Right kidney (tissue), 1 donor: ENCODE measurements around the gene UCN2.
A peak's percentile ranks its signal among the peaks of the same experiment; 100 is the strongest.
"Not testable (repeated sequence)": the region's sequence is repeated elsewhere in the genome, so short reads cannot be mapped to it uniquely, and the experiment has no call there.

ENCODE experiments used
- DNase-seq: peaks from one replicate; pipeline ENCODE4 v3.0.0-alpha.2; 2016

The UCN2 gene

DNA sequence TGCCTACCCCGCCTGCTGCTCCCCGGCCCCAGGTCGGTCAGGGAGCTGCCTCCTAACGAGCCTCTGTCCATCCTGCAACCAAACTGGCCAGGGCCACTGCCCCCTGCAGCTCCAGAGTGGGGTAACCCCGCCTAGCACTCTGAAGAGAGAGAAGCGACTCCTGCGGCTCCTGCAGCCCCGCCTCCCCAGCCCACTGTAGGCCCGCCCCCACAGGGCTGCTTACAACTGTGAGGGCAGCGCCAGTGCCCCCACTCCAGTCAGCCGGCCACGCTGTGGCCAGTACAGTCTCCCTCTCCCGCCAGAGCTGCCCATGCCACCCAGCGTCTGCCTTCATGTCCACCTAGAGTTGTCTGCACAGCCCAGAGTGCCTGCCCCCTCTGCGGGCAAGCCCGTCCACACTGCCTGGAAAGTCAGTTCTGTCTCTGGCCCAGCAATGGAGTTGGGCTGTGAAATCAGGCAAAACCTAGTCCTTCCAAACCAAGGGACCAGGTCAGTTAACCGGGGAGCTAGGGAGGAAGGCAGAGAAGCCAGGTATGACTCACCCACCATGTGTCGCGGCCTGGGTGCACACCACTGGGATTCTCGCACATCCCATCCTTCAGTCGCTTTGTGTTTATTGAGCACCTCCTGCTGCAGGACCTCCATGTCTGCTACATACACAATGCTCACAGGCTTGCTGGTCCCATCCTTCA is 2.4 kb downstream of the UCN2 start:
- DNase-seq, result peak; percentile 49

DNA sequence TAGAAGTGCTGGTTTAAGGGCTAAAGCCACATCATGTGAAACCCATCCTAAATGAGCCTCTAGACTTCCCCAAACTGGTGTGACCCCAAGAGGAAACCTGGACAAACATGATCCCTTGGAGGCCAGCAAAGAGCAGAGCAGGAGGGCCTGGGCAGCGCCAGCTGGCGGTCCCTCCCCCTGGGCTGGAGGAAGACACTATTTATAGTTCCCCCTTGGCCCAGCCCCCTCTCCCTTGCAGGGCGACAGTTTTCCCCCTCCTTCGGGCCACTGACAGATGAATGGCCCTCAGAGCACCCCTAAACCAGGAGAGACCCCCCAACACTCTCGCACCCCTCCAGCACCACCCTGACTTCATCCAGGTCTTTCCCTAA is 2.9 kb downstream of the UCN2 start:
- no peak for DNase-seq

DNA sequence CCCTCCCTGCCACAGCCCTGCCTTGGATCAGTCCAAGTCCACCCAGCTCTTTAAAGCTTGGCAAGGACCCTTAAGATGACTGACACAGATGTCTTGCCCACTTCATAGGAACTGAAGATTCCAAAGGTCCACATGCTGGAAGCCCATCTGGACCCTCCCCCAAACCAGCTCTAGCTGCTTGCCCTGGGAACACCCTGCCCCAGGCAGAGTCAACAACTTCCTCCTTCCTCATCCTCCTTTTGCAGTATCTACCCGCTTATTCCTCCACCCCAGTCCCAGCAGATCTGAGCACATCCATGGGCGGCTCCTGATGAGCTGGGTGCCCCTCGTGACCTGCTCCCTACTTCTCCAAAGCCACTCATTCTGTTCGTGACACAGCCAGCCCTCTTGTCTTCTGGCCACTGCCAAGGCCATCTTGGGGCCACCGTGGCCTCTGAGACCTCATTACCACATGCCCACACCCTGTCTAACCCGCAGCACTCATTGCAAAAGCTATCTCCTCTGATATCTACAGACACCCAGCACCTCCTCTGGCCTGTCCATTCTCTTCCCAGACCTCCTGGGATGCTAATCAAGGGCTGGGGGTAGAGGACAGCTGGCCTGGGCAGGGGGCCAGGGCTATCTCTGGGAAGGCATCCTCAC is 5.0 kb downstream of the UCN2 start:
- DNase-seq, result no peak

DNA sequence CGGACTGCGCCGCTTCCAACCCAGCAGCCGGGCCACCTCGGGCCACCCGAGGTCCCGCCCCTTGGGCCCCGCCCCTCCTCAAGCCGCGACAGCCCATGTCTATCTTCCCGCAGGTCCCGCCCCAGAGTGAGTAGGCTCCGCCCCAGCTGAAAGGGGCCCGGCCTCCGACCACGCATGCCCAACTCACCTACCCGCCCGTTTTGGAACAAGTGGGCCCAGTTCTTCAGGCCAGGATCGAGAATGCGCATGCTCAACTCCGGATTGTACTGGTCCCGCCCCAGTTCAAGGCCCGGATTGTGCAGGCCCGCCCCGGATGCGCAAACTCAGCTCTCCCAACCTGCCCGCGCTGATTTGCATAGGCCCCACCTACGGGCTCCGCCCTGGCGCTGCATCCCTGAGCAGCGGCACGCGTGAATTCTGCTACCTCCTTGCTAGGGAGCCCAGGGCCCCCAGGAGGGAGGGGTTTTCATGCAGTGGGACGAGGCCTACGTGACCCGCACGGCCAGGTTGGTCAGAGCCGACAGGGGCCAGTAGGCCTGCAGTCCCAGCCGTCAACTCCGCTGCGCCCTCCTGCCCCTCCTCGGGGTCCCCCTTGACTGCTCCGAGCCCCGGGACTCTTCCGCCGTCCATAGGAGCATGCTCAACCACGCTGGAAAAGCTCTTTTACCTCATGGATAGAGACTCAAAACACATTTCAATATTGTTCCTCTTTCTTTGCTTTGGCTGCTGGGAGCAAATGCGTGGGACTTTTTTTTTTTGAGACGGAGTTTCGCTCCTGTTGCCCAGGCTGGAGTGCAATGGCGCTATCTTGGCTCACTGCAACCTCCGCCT is 6.6 kb downstream of the UCN2 start, which contains the start of gene PFKFB4:
Gene PFKFB4 (minus strand): TSS at position 8 of the 831 bp plus-strand sequence. CDS start 26 bp downstream, outside the sequence.
- peak; percentile 94 for DNase-seq

DNA sequence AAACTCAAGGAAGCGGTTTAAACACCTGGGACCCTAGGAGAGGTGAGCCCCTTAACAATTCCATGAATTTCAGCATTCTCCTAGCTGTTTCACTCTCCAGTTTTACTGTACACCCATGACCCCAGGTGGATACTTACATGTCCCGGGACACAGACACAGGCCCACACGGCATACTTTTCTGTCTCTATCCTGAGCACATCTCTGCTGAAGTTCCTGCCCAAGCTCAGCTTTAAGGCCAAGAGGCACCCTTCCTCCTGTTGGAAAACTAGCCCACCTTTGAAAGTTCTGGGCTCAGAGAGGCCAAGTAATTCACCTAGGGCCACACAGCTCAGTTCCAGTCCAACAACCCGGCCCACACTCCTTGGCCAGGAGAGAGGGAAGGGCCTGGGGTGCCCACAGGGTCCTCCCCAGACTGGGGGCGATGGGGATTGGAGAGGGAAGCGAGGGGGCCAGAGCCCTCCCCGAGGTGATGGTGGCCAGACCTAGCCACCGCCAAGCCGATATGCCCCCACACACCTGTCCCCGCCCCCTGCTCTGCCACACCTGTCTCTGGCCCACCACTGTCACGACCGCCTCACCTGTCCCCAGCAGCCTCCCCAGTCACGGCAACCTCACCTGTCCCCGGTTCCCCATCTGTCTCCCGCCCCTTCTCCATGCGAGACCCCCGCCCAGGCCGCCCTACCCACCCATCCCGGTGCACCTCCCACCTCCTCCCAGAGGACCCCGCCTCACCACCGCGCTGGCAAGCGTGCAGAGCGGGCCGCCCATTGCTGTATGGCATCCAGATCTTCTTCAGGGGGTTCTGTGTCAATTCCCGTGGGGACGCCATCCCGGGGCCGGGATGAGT is 7.4 kb downstream of the UCN2 start:
- DNase-seq, result no peak

DNA sequence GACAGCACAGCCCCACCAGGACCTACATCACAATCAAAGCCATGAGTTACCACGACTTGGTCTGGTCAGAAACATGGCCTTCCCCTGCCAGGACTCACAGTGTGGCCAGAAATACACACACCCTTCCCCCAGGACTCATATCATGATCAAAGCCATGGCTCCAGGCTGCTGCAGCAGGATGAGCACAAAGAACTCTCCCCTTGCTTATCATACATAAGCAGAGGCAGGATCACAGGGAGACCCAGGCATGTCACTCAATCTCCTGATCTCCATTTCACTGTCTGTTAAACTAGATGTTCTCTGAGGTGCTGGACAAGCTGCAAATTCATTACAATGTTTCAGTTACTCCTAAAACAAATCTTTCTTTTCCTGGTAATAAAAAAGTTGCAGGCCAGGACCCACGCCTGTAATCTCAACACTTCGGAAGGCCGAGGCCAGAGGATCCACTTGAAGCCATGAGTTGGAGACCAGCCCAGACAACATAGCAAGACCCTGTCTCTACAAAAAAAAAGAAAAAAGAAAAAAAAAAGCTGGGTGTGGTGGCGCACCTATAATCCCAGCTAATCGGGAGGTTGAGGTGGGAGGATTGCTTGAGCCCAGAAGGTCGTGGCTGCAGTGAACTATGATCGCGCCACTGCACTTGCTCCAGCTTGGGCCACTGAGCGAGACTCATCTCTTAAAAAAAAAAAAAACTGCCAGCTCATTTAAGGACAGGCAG is 8.2 kb downstream of the UCN2 start:
- DNase-seq, result no peak

DNA sequence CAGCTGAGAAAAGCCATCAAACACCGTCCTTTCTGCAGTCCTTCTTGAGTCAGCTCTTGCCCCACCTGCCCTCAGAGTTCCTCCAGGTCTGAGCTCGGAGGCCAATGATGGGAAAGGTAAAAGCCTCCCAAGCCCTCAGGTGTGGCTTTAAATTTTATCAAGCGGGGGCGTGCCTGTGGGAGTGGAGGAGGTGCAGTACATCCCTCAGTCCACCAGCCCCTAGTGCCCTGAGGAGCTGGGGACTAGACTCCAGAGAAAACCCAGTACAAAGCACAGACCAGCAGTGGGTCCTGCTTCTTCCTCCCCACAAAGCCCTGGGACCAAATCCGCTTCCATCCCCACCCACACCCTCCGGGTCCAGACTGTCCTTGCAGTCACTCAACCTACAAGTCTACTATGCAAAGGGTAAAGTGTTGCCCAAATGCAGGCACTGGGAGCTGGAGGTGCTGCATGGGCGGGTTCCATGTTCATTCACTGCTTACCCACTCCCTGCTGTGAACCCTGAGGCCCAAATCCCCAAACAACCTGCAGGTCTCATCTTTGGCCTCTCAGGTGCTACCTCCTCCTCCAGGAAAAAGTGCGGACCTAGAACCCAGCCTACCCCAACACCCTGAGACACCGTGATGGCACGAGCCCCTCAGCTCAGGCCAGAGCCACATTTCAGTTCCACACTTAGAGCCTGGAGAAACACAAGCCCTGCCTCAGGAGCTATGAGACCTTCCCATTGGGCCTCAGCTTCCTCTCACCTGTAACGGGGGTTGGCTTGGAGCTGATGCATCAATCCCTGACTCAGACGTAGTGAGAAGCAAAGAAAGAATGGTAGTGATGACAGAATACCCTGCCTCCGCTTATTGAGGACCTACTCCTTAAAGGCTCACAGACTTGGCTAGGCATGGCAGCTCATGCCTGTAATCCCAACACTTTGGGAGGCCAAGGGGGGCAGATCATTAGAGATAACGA is 9.4 kb downstream of the UCN2 start:
- DNase-seq, result no peak

DNA sequence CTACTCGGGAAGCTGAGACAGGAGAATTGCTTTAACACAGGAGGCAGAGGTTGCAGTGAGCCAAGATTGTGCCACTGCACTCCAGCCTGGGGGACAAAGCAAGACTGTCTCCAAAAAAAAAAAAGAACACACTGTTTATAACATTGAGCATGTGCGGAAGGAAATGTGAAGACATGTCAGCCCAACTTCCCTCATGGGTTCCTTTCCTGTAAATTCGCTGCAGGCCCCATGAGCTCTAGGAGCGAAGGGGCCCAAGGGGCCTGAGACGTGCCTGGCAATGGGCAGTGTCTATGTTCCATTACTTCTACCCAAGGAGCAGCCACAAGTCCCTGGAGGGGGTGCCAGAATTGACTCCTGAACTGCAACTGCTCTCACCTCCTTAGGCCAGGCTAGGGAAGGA is 10.2 kb downstream of the UCN2 start:
- DNase-seq, result no peak

DNA sequence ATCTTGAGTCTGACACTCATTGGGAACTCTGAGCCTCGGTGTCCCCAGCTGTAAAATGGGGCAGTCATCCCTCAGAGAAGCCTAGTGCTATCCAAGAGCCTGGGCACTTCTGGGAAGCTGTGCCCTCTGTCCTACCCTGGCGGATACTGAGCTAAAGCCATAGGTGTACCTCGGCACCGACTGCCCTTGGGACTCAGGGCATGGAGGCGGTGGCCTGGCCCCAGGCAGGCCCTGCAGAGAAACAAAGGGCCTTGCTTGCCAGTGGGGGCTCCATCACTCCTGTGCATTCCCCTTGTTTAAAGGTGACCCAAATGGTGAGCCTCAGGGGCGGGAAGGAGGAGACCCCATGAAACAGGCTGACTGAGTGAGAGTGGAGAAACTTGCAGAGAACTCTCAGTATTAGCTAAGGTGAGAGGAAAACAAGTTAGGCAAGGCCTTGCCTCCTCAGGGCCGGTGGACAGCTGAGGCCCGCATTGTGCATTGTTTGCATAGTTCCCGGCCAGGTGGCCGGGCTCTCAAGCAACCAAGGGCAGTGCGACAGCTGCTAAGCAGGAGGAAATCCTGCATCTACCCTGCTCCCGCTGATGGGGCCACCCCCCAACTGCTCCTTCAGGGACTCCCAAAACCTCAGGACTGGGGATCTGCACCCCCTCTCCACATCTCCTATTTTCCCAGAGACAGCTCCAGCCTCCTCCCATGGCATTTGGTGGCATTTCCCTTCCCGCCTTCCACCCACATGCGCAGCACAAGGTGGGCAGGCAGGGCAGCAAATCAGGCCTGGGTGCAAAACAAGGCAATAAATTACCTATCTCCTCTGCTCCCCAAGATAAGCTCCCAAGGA is 11.2 kb downstream of the UCN2 start:
- no peak for DNase-seq

DNA sequence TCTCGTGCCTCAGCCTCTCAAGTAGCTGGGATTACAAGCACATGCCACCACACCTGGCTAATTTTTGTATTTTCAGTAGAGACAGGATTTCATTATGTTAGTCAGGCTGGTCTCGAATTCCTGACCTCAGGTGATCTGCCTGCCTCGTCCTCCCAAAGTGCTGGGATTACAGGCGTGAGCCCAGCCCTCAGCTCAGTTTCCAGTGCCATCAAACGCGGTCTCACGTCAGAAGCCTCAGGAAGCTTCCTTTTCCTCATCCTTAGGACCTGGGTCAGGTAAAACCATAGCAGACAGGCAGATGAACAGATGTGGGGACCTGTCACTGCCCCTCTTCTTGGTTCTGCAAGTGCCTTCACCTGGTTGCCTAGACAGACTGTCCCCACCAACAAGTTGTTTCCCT is 11.9 kb downstream of the UCN2 start:
- DNase-seq, result not testable (repeated sequence)

DNA sequence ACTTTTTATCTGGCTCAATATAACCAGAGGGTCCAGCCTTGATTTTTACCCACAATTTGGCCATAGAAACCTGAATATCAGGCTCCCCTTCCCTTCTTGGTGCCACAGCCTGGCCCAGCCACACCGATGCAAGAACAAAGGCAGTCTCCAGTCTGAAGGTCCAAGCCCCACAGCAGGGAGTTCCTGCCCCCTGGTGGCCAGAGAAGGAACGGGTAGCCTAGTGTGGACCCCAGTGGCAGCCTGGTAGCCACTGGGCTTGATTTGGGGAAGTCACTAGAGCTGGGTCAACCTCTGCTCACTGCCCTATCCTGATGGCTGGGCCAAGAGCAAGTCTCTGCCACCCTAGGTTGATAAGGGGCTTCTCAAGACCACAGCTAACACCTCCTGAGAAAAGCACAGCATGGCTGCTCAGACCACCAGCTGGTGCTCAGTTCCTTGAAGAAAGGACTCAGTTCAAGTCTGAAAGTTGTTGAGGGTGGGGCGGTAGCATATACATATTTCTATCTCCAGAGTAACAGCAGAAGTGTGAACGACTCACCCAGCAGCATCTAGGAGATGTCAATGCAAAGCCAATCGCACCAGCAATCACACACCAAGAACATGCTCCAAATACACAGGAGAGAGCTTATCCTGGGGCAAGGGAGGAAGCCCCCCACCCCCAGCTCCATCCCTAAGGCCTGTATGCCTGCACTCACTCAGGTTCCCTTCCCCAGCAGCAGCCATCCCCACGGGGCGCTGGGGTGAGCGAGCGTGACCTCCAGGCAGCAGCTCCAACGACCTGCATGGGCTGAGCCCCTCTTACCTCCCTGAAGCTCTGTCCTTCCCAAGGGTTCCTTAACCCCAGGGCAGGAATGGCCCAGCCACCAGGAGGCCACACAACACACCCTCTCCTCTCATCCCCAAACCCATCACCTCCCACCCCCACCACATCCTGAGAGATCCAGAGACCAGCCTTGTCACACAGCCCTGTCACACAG is 14.6 kb downstream of the UCN2 start:
- DNase-seq, result peak; percentile 53

DNA sequence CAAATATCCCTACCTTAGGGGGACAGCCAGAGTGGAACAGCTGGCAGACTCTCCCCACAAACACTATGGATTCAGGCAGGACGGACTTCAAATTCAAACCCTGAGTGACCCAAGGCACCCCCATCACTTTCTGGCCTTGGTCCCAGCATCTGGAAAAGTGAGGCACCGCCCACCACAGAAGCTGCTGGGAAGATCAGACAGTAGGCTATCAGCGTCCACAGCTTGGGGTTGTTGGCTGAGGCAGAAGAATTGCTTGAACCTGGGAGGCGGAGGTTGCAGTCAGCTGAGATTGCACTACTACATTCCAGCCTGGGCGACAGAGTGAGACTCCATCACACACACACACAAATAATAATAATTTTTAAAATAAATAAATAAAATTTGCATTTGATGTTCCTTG is 15.5 kb downstream of the UCN2 start:
- DNase-seq, result no peak

DNA sequence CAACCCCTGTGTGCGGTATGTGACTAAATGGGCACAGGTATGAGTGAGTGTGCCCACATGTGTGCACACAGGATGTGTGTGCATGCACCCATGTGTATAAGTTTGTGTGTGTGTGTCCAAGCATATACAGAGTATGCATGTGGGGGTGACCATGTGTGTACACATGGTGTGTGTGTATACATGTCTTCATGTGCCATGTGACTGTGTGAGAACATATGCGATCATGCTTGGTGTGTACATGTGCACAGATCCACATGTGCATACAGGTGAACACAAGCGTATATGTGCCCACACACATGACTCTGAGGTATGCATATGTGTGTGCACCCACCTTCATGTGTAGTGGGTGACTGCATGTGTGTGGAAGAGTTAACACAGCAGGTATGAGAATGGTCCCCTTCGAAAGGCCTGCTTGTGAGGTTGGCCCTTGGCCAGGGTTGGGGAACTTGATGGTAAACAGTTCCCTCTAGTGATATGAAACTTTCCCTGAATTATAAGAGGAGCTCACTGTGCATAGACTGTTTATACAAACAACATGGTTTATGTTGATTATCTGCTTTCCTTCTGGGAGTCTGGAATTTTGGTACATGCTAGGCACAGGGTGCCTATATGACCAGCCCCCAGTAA is 17.3 kb downstream of the UCN2 start:
- DNase-seq, result no peak

DNA sequence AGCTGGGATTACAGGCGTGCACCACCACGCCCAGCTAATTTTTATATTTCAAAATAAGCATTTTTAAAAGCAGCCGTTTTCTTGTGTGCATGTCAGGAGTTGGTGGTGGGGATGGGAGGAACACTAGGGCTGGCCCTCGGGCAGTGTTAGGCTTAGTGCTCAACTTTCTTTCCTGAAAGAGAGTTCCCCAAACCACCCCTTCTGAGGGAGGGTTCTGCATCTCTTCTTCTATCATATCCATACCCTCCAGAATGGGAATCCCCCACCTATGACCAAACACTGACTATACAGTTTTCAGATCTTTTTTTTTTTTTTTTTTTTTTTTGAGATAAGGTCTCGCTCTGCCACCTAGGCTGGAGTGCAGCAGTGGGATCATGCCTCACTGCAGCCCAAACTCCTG is 19.4 kb downstream of the UCN2 start:
- DNase-seq, result no peak

DNA sequence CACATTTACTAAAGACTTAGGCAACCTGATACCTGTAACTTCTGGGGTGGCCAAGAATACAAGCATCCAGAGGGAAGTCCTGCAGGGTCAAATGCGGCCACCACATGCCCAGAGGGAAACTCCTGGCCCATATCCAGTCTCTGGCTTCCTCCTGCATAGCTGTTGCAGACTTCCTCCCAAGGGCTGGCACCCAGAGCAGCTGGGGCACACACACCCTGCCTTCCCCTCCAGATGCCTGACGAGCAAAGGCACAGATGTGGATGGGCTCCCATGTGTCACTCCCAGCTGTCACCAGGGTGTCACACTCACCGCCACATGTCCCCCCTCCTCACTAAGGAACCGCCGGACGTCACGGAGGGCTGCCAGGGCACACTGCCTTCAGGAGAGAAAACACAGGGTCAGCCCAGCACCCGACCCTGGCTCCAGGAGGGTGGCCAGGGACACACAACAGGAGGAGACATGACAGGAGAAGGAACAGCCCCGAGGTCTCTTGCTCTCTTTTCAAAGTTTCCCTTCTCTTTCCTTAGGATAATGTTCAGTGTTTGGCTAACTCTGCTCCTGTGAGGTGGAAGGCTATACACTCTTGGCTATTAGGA is 20.2 kb downstream of the UCN2 start:
- no peak for DNase-seq

DNA sequence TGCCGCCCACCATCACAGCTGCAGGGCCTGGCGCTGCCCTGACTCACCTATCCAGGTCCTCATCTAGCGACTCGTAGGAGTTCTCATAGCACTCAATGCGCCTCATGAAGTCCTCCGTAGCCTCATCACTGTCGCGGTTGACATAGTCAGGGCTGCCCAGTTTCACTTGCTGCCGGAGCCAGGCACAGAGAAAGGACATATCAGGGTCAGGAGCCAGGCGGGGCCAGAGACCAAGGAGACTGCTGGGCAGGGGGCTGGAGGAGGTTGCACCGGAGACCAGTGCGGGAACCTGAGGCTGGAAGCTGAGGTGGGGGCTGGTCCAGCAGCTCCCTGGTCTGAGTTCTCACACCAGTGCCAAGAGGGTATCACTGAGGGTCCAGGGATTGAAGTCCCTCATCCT is 25.1 kb downstream of the UCN2 start:
- no peak for DNase-seq

DNA sequence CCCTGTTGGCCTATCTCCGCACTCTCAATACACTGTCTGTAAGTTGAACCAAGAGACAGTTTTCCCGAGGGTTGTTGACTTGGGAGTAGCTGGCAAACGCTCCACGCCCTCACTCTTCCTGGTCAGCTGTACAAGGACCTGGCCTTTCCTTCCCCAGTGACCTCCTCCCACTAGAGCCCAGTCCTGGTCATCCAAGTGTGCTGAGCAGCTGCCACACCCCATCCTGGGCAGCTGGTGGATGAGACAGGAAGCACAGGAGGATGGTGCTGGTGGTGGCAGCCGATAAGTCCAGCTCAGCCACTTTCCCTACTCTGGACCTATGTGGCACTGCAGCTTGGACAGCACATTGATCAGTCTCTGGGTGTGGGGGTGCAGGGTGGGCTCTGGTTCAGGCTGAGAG is 26.8 kb downstream of the UCN2 start:
- DNase-seq, result no peak
